Gastroesophageal sphincter (tissue), 4 donors: ENCODE data around the gene MYO15A. TPM values are rescaled to one million over a fixed set of nuclear protein-coding genes. Genes with fewer than 3 reads are reported as not detected.

ENCODE experiments used
- ATAC-seq: fragments of 150-250 bp; one replicate; pipeline ENCODE4 v1.9.1; 2016; ENCODE audit warnings: mild to moderate bottlenecking, moderate library complexity
- H3K27ac ChIP-seq, 4 donors: fragments of 200-600 bp; sonication (generic) in 3 of 4; 1 replicate in 3 of 4; 2 replicates in 1 of 4; pipeline ENCODE4 v1.5.1; 2016 to 2019
- H3K27me3 ChIP-seq: fragments of 200-600 bp; sonication (generic); one replicate; pipeline ENCODE4 v1.5.1; 2019
- H3K36me3 ChIP-seq, 2 donors: fragments of 200-600 bp; sonication (generic); one replicate each; pipeline ENCODE4 v1.5.1; 2019; ENCODE audit warnings: control low read depth in 1 of 2
- H3K4me1 ChIP-seq, 3 donors: fragments of 200-600 bp; sonication (generic); 1 replicate in 2 of 3; 2 replicates in 1 of 3; pipeline ENCODE4 v1.5.1; 2016 to 2019; ENCODE audit warnings: control low read depth in 2 of 3
- H3K4me3 ChIP-seq, 2 donors: fragments of 200-600 bp; sonication (generic); one replicate each; pipeline ENCODE4 v1.5.1; 2019; ENCODE audit warnings: mild to moderate bottlenecking in 1 of 2, moderate library complexity in 1 of 2
- H3K9me3 ChIP-seq, 3 donors: fragments of 200-600 bp; sonication (generic); one replicate each; pipeline ENCODE4 v1.5.1; 2017 to 2019; ENCODE audit warnings: control low read depth in 2 of 3
- EP300 ChIP-seq: sonication (generic); formaldehyde crosslinking; IDR thresholded peaks from one replicate; pipeline ENCODE4 v1.6.1; 2017; ENCODE audit warnings: antibody characterized with exemption, mild to moderate bottlenecking
- POLR2A ChIP-seq, 2 donors: fragments of 450-650 bp; IDR thresholded peaks; one replicate each; pipeline ENCODE4 v1.6.1; 2017; ENCODE audit warnings: antibody characterized with exemption in 2 of 2, mild to moderate bottlenecking in 2 of 2, moderate library complexity in 1 of 2
- POLR2AphosphoS5 ChIP-seq: sonication (generic); formaldehyde crosslinking; IDR thresholded peaks from one replicate; pipeline ENCODE4 v1.6.1; 2017; ENCODE audit warnings: antibody characterized with exemption
- WGBS, 2 donors: methylation state at CpG; one replicate each; pipeline ENCODE4 v1.1.5; 2018; ENCODE audit warnings: low coverage in 1 of 2; 5-methylcytosine and 5-hydroxymethylcytosine counted together
- total RNA-seq, 4 donors: library from RNA; depleted of rRNA; stranded (reverse); fragments of >200 nt; gene quantifications; one replicate each; pipeline ENCODE4 v1.1.0, GENCODE V29; 2016
- TF ChIP-seq, protein P1 (sequence below), 4 experiments: fragments of 200-600 bp in 2 of 4; fragments of 450-650 bp in 2 of 4; sonication (generic) in 1 of 4; IDR thresholded peaks; one replicate each; pipeline ENCODE4 v1.5.1; 2017 to 2019; ENCODE audit warnings: antibody characterized with exemption in 4 of 4, mild to moderate bottlenecking in 2 of 4, moderate library complexity in 2 of 4

MYO15A gene, protein sequence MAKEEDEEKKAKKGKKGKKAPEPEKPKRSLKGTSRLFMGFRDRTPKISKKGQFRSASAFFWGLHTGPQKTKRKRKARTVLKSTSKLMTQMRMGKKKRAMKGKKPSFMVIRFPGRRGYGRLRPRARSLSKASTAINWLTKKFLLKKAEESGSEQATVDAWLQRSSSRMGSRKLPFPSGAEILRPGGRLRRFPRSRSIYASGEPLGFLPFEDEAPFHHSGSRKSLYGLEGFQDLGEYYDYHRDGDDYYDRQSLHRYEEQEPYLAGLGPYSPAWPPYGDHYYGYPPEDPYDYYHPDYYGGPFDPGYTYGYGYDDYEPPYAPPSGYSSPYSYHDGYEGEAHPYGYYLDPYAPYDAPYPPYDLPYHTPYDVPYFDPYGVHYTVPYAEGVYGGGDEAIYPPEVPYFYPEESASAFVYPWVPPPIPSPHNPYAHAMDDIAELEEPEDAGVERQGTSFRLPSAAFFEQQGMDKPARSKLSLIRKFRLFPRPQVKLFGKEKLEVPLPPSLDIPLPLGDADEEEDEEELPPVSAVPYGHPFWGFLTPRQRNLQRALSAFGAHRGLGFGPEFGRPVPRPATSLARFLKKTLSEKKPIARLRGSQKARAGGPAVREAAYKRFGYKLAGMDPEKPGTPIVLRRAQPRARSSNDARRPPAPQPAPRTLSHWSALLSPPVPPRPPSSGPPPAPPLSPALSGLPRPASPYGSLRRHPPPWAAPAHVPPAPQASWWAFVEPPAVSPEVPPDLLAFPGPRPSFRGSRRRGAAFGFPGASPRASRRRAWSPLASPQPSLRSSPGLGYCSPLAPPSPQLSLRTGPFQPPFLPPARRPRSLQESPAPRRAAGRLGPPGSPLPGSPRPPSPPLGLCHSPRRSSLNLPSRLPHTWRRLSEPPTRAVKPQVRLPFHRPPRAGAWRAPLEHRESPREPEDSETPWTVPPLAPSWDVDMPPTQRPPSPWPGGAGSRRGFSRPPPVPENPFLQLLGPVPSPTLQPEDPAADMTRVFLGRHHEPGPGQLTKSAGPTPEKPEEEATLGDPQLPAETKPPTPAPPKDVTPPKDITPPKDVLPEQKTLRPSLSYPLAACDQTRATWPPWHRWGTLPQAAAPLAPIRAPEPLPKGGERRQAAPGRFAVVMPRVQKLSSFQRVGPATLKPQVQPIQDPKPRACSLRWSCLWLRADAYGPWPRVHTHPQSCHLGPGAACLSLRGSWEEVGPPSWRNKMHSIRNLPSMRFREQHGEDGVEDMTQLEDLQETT (N-terminal part only)
- 1 to 10 TPM in 1 of 4 donors, under 1 TPM in 3; 0.59 to 1.2 (median 0.70) TPM for total RNA-seq

- Histone ChIP-seq H3K27ac (no peak within 1 kb of the TSS), H3K4me1 (no peaks in the 10 kb centered on the region), H3K9me3 (no peaks in the 10 kb centered on the region), H3K36me3 (peaks cover 0 to 44% of the 10 kb centered on the region in 2 donors), H3K4me3 (no peak within 1 kb of the TSS), H3K27me3 (no peaks in the 10 kb centered on the region)
- 46 to 67% methylated on average over 3 of the region's 17 CpGs for WGBS, 2 donors
- TF ChIP-seq POLR2AphosphoS5 (no peak), POLR2A (IDR thresholded peaks at IDR 0.05) (no peak), EP300 (no peak)
- TF ChIP-seq, protein P1, sequence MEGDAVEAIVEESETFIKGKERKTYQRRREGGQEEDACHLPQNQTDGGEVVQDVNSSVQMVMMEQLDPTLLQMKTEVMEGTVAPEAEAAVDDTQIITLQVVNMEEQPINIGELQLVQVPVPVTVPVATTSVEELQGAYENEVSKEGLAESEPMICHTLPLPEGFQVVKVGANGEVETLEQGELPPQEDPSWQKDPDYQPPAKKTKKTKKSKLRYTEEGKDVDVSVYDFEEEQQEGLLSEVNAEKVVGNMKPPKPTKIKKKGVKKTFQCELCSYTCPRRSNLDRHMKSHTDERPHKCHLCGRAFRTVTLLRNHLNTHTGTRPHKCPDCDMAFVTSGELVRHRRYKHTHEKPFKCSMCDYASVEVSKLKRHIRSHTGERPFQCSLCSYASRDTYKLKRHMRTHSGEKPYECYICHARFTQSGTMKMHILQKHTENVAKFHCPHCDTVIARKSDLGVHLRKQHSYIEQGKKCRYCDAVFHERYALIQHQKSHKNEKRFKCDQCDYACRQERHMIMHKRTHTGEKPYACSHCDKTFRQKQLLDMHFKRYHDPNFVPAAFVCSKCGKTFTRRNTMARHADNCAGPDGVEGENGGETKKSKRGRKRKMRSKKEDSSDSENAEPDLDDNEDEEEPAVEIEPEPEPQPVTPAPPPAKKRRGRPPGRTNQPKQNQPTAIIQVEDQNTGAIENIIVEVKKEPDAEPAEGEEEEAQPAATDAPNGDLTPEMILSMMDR (IDR thresholded peaks at IDR 0.05) = no peak
- ATAC-seq = no peak
Observed at GRCh38 chr17:18108401-18109312, at the start of gene MYO15A. MYO15A (plus strand) TSS chr17:18108756; CDS start chr17:18118801, 10,045 bp downstream.

DNA sequence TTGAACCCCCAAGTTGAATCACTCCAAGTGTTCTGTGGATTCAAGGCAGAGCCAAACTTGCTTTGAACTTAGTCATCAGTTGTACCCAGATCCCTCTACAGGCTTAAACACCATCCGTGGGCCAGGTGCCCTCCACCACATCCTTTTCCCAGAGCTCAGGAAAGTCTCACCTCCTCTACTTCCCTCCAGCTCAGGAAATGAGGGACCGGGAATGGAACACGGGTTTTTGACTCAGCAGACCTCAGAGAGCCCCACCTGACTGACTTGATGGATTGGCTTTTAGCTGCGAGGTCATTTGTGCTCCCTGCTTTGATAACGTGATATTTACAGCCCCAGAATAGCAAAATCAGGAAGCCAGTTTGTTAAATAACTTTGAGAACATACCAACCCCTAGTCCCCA lies 49.3 kb upstream of the MYO15A start:
- Histone ChIP-seq H3K27ac (no peak overlapping the region), H3K9me3 (no peaks in the 10 kb centered on the region), H3K4me1 (no peaks in the 10 kb centered on the region), H3K27me3 (no peaks in the 10 kb centered on the region), H3K36me3 (peaks cover 0 to 100% of the 10 kb centered on the region in 2 donors), H3K4me3 (no peak overlapping the region)
- TF ChIP-seq POLR2A (IDR thresholded peaks at IDR 0.05) (no peak), EP300 (no peak)
- no peak for ATAC-seq
- 59 to 74% methylated on average over 3 of the region's 5 CpGs for WGBS, 2 donors

DNA sequence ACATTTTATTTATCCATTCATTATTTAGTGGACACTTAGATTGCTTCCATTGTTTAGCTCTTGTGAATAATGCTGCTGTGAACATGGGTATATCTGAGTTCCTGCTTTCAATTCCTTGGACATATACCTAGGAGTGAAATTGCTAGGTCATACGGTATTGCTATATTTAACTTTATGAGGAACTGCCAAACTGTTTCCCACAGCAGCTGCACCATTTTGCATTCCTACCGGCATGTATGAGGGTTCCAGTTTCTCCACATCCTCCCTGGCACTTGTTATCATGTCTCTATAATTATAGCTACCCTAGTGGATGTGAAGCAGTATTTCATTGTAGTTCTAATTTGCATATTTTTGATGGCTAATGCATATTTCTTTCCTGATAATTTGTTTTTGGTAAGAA lies 44.5 kb upstream of the MYO15A start:
- H3K4me1 ChIP-seq = no peaks in the 10 kb centered on the region
- WGBS, 2 donors = 49 to 72% methylated on average over 2 of the region's 2 CpGs
- H3K27ac ChIP-seq = no peak overlapping the region
- no peak overlapping the region for H3K4me3 ChIP-seq
- ATAC-seq = no peak
- H3K27me3 ChIP-seq = no peaks in the 10 kb centered on the region
- no peaks in the 10 kb centered on the region for H3K9me3 ChIP-seq
- peaks cover 0 to 87% of the 10 kb centered on the region in 2 donors for H3K36me3 ChIP-seq
- no peak for TF ChIP-seq EP300
- no peak for TF ChIP-seq POLR2AphosphoS5
- TF ChIP-seq, protein P1 (IDR thresholded peaks at IDR 0.05) = no peak
- TF ChIP-seq POLR2A (IDR thresholded peaks at IDR 0.05) = no peak

GRCh38 chr17:18065546-18065945 lies 43.0 kb upstream of the MYO15A start:
- TF ChIP-seq EP300 (no peak), POLR2AphosphoS5 (no peak), POLR2A (IDR thresholded peaks at IDR 0.05) (no peak)
- TF ChIP-seq, protein P1 (IDR thresholded peaks at IDR 0.05) = no peak
- Histone ChIP-seq H3K36me3 (peaks cover 0 to 72% of the 10 kb centered on the region in 2 donors), H3K9me3 (no peaks in the 10 kb centered on the region), H3K4me1 (no peaks in the 10 kb centered on the region), H3K27ac (no peak overlapping the region), H3K27me3 (no peaks in the 10 kb centered on the region), H3K4me3 (no peak overlapping the region)
- ATAC-seq = no peak
- 93 to 100% methylated on average over 2 to 5 of the region's 11 CpGs for WGBS, 2 donors
